Neural cell (in vitro differentiated cells): ENCODE results near the gene VRK1. TPM values are rescaled to one million over a fixed set of nuclear protein-coding genes. Genes with fewer than 3 reads are reported as not detected.
"Not testable (repeated sequence)": the region's sequence is repeated elsewhere in the genome, so short reads cannot be mapped to it uniquely, and the experiment has no call there.

Experiments used
- H2AFZ ChIP-seq: fragments of 200-600, 300-800 bp; sonication (generic), shearing (Covaris generic); 2 replicates; pipeline ENCODE4 v1.6.0; 2014; ENCODE audit warnings: low read depth, mild to moderate bottlenecking, antibody characterized with exemption, low read length, moderate library complexity
- H3F3A ChIP-seq: fragments of 200-600 bp; shearing (Covaris generic); 2 replicates; pipeline ENCODE4 v1.6.1; 2016; ENCODE audit warnings: mild to moderate bottlenecking, moderate library complexity, mixed read lengths, antibody characterized with exemption, low read length; ENCODE audit not compliant: insufficient read depth, poor library complexity, severe bottlenecking
- H3K27ac ChIP-seq: fragments of 200-600, 300-800 bp; sonication (generic), shearing (Covaris generic); 2 replicates; pipeline ENCODE4 v1.5.1; 2014; ENCODE audit warnings: mild to moderate bottlenecking, low read length, moderate library complexity
- H3K27me3 ChIP-seq: fragments of 300-800, 200-600 bp; sonication (generic), shearing (Covaris generic); 2 replicates; pipeline ENCODE4 v1.6.0; 2014; ENCODE audit warnings: mild to moderate bottlenecking, low read depth, low read length, moderate library complexity; ENCODE audit not compliant: insufficient read depth
- H3K36me3 ChIP-seq: fragments of 300-800, 200-600 bp; sonication (generic), shearing (Covaris generic); 2 replicates; pipeline ENCODE4 v1.5.1; 2014; ENCODE audit warnings: mild to moderate bottlenecking, antibody characterized with exemption, low read length, moderate library complexity; ENCODE audit not compliant: insufficient read depth
- H3K4me2 ChIP-seq: fragments of 300-800, 200-600 bp; sonication (generic), shearing (Covaris generic); 2 replicates; pipeline ENCODE4 v1.6.0; 2014; ENCODE audit warnings: mild to moderate bottlenecking, low read length
- H3K4me3 ChIP-seq: fragments of 300-800, 200-600 bp; sonication (generic), shearing (Covaris generic); 2 replicates; pipeline ENCODE4 v1.5.1; 2014; ENCODE audit warnings: mild to moderate bottlenecking, low read length, moderate library complexity
- H3K79me2 ChIP-seq: fragments of 200-600 bp; shearing (Covaris generic); replicated peaks from 2 replicates; pipeline ENCODE4 v1.6.0; 2014; ENCODE audit warnings: mild to moderate bottlenecking, low read length, moderate library complexity; ENCODE audit not compliant: insufficient read depth
- H3K9ac ChIP-seq: fragments of 300-800, 200-600 bp; sonication (generic), shearing (Covaris generic); 2 replicates; pipeline ENCODE4 v1.6.1; 2016; ENCODE audit warnings: mild to moderate bottlenecking, low read length, mixed read lengths
- H3K9me2 ChIP-seq: fragments of 200-600 bp; shearing (Covaris generic); 2 replicates; pipeline ENCODE4 v1.6.1; 2016; ENCODE audit warnings: mild to moderate bottlenecking, low read length, mixed read lengths; ENCODE audit not compliant: insufficient read depth
- H3K9me3 ChIP-seq: fragments of 200-600, 300-800 bp; sonication (generic), shearing (Covaris generic); 2 replicates; pipeline ENCODE4 v1.6.1; 2016; ENCODE audit warnings: mild to moderate bottlenecking, mixed run types, low read length, moderate library complexity, mixed read lengths
- H4K20me1 ChIP-seq: fragments of 200-600 bp; shearing (Covaris generic); 2 replicates; pipeline ENCODE4 v1.6.1; 2016; ENCODE audit warnings: mild to moderate bottlenecking, mixed run types; ENCODE audit not compliant: insufficient read depth
- EP300 ChIP-seq: fragments of 450-650 bp; conservative IDR thresholded peaks from 2 replicates; pipeline ENCODE4 v1.6.1; 2014; ENCODE audit warnings: antibody characterized with exemption, mild to moderate bottlenecking, moderate library complexity; ENCODE audit not compliant: poor library complexity, severe bottlenecking
- EZH2 ChIP-seq: fragments of 200-600, 300-800 bp; shearing (Covaris generic), sonication (generic); IDR thresholded peaks from 2 replicates; pipeline ENCODE4 v1.6.1; 2014; ENCODE audit warnings: antibody characterized with exemption, low read length, borderline replicate concordance, mild to moderate bottlenecking; ENCODE audit not compliant: insufficient read depth, poor library complexity, severe bottlenecking
- MXI1 ChIP-seq: fragments of 450-650 bp; conservative IDR thresholded peaks from 2 replicates; pipeline ENCODE4 v1.6.1; 2014; ENCODE audit warnings: antibody characterized with exemption, mild to moderate bottlenecking; ENCODE audit not compliant: poor library complexity, severe bottlenecking
- POLR2AphosphoS5 ChIP-seq: IDR thresholded peaks from 2 replicates; pipeline ENCODE4 v1.6.1; 2012
- RAD21 ChIP-seq: fragments of 450-650 bp; conservative IDR thresholded peaks from 2 replicates; pipeline ENCODE4 v1.6.1; 2014; ENCODE audit warnings: antibody characterized with exemption, mild to moderate bottlenecking, moderate library complexity
- SMC3 ChIP-seq: fragments of 450-650 bp; conservative IDR thresholded peaks from 2 replicates; pipeline ENCODE4 v1.6.1; 2014; ENCODE audit warnings: antibody characterized with exemption, mild to moderate bottlenecking, moderate library complexity; ENCODE audit not compliant: poor library complexity
- TAF1 ChIP-seq: IDR thresholded peaks from 2 replicates; pipeline ENCODE4 v1.6.1; 2012; ENCODE audit warnings: low read depth
- polyA plus RNA-seq: library from polyadenylated mRNA; depleted of rRNA; stranded (reverse); fragments of >200 nt; gene quantifications from 2 replicates; pipeline ENCODE4 v1.2.3, GENCODE V29; 2014
- TF ChIP-seq, protein P1 (sequence below): IDR thresholded peaks from 2 replicates; pipeline ENCODE4 v1.6.1; 2012; ENCODE audit warnings: borderline replicate concordance
- TF ChIP-seq, protein P2 (sequence below): fragments of 450-650 bp; IDR thresholded peaks from 2 replicates; pipeline ENCODE4 v1.5.1; 2014; ENCODE audit warnings: antibody characterized with exemption, mild to moderate bottlenecking, moderate library complexity; ENCODE audit not compliant: poor library complexity, severe bottlenecking

VRK1 gene
- polyA plus RNA-seq, 1 donor from 2014 or later, result 86.0 TPM

DNA sequence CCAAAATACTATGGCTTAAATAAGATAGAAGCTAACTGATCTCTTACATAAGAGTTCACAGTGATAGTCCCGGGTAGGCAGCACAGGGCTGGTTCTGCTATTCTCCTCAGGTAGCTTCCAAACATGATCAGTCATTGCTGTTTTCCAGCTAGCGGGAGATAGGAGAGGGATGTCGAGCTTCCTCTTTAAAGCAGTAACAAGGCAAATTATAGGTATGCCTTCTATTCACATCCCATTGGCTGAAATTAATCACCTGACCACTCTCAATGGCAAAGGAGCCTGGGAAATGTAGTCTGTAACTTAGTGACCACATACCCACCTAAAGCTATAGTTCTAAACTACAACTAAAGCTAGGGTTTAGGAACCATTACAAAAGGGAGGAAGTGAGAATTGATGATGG lies 34.5 kb upstream of the VRK1 start:
- no peaks in the 10 kb centered on the region for H3K9me2 ChIP-seq
- H3K9ac ChIP-seq, result no peak overlapping the region
- no peaks in the 10 kb centered on the region for H3K36me3 ChIP-seq
- no peaks in the 10 kb centered on the region for H3F3A ChIP-seq
- H4K20me1 ChIP-seq, result no peaks in the 10 kb centered on the region
- H3K27me3 ChIP-seq, result no peaks in the 10 kb centered on the region
- TF ChIP-seq MXI1 (no peak), POLR2AphosphoS5 (no peak), SMC3 (no peak), TAF1 (no peak), EZH2 (no peak), EP300 (no peak), RAD21 (no peak)
- TF ChIP-seq, protein P1, sequence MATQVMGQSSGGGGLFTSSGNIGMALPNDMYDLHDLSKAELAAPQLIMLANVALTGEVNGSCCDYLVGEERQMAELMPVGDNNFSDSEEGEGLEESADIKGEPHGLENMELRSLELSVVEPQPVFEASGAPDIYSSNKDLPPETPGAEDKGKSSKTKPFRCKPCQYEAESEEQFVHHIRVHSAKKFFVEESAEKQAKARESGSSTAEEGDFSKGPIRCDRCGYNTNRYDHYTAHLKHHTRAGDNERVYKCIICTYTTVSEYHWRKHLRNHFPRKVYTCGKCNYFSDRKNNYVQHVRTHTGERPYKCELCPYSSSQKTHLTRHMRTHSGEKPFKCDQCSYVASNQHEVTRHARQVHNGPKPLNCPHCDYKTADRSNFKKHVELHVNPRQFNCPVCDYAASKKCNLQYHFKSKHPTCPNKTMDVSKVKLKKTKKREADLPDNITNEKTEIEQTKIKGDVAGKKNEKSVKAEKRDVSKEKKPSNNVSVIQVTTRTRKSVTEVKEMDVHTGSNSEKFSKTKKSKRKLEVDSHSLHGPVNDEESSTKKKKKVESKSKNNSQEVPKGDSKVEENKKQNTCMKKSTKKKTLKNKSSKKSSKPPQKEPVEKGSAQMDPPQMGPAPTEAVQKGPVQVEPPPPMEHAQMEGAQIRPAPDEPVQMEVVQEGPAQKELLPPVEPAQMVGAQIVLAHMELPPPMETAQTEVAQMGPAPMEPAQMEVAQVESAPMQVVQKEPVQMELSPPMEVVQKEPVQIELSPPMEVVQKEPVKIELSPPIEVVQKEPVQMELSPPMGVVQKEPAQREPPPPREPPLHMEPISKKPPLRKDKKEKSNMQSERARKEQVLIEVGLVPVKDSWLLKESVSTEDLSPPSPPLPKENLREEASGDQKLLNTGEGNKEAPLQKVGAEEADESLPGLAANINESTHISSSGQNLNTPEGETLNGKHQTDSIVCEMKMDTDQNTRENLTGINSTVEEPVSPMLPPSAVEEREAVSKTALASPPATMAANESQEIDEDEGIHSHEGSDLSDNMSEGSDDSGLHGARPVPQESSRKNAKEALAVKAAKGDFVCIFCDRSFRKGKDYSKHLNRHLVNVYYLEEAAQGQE, result no peak
- TF ChIP-seq, protein P2, sequence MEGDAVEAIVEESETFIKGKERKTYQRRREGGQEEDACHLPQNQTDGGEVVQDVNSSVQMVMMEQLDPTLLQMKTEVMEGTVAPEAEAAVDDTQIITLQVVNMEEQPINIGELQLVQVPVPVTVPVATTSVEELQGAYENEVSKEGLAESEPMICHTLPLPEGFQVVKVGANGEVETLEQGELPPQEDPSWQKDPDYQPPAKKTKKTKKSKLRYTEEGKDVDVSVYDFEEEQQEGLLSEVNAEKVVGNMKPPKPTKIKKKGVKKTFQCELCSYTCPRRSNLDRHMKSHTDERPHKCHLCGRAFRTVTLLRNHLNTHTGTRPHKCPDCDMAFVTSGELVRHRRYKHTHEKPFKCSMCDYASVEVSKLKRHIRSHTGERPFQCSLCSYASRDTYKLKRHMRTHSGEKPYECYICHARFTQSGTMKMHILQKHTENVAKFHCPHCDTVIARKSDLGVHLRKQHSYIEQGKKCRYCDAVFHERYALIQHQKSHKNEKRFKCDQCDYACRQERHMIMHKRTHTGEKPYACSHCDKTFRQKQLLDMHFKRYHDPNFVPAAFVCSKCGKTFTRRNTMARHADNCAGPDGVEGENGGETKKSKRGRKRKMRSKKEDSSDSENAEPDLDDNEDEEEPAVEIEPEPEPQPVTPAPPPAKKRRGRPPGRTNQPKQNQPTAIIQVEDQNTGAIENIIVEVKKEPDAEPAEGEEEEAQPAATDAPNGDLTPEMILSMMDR, result no peak
- H3K79me2 ChIP-seq, result no peaks in the 10 kb centered on the region
- H3K4me3 ChIP-seq, result peak overlapping the region; percentile 31
- H3K4me2 ChIP-seq, result no peak overlapping the region
- no peaks in the 10 kb centered on the region for H3K9me3 ChIP-seq
- no peak overlapping the region for H3K27ac ChIP-seq
- H2AFZ ChIP-seq, result peak overlapping the region; percentile 15

DNA sequence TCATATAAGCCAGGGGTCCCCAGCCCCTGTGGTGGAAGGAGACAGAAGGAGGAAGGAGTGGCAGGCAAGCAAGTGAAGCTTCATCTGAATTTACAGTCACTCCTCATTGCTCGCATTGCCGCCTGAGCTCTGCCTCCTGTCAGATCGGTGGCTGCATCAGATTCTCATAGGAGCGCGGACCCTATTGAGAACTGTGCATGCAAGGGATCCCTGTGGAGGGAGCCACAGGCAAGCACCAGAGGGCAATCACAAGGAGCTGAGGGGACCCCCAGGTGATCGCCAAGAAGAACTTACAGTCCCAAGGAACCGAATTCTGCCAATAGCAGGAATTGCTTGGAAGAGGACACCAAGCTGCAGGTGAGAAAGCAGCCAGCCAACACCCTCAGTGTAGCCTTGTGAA lies 33.2 kb upstream of the VRK1 start:
- no peaks in the 10 kb centered on the region for H3F3A ChIP-seq
- no peak overlapping the region for H3K4me2 ChIP-seq
- H3K9me3 ChIP-seq, result no peaks in the 10 kb centered on the region
- TF ChIP-seq, protein P1, result no peak
- no peak for TF ChIP-seq EZH2
- TF ChIP-seq SMC3, result no peak
- no peak for TF ChIP-seq MXI1
- no peak for TF ChIP-seq RAD21
- TF ChIP-seq, protein P2, result no peak
- no peak for TF ChIP-seq EP300
- no peaks in the 10 kb centered on the region for H3K79me2 ChIP-seq
- no peak overlapping the region for H2AFZ ChIP-seq
- H3K4me3 ChIP-seq, result no peak overlapping the region
- no peak overlapping the region for H3K9ac ChIP-seq
- no peaks in the 10 kb centered on the region for H3K27me3 ChIP-seq
- no peak overlapping the region for H3K27ac ChIP-seq
- no peaks in the 10 kb centered on the region for H3K9me2 ChIP-seq
- no peaks in the 10 kb centered on the region for H3K36me3 ChIP-seq
- H4K20me1 ChIP-seq, result no peaks in the 10 kb centered on the region

DNA sequence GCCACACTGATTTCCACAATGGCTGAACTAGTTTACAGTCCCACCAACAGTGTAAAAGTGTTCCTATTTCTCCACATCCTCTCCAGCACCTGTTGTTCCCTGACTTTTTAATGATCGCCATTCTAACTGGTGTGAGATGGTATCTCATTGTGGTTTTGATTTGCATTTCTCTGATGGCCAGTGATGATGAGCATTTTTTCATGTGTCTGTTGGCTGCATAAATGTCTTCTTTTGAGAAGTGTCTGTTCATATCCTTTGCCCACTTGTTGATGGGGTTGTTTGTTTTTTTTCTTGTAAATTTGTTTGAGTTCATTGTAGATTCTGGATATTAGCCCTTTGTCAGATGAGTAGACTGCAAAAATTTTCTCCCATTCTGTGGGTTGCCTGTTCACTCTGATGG lies 32.0 kb upstream of the VRK1 start:
- H3K36me3 ChIP-seq, H3K79me2 ChIP-seq, H3K4me3 ChIP-seq, H3F3A ChIP-seq, H3K27me3 ChIP-seq, H3K9ac ChIP-seq, H3K9me2 ChIP-seq, H3K4me2 ChIP-seq, H2AFZ ChIP-seq, H4K20me1 ChIP-seq, H3K9me3 ChIP-seq, H3K27ac ChIP-seq: not testable (repeated sequence)
